Measurements from ENCODE around the gene DRD2.

- TF ChIP-seq TAF1 (IDR thresholded peaks at IDR 0.05; ENCODE audit: borderline replicate concordance, low read depth, low read length), result no peak
- TF ChIP-seq POLR2AphosphoS5 (IDR thresholded peaks at IDR 0.05; ENCODE audit: low read depth, low read length), result no peak
Observed at GRCh38 chr11:113408887-113409286, 66.3 kb downstream of the DRD2 start.

Data from GM12892 (cell line).